Activated CD8-positive, alpha-beta memory T cell treated with anti-CD3 and anti-CD28 coated beads for 36 hours (primary cell): ENCODE data around the gene DDX59. TPM values are rescaled to one million over a fixed set of nuclear protein-coding genes. Genes with fewer than 3 reads are reported as not detected.

Source experiments
- CTCF ChIA-PET: fragments of 350-600 bp; sonication (Branson Sonifier 250); formaldehyde crosslinking; loops from one replicate; lab custom pipeline; 2021; ENCODE audit warnings: antibody characterized with exemption; lab: Charles Lee
- POLR2A ChIA-PET: fragments of 350-600 bp; sonication (Branson Sonifier 250); formaldehyde crosslinking; loops from one replicate; lab custom pipeline; 2021; ENCODE audit warnings: antibody characterized with exemption; lab: Charles Lee
- total RNA-seq, 2 experiments: library from RNA; stranded (reverse); gene quantifications; one replicate each; pipeline ENCODE4 v1.2.3, GENCODE V29; 2021

The DDX59 gene
- total RNA-seq, 2 experiments from 2014 or later: 22.3 to 23.5 TPM

- CTCF ChIA-PET: no interaction called here
- POLR2A ChIA-PET: interaction anchor here (0.5 kb wide), 1 partner anchor 19 kb away, joined by 8 read pairs; no protein-coding TSS in a partner anchor
Observed at GRCh38 chr1:200674838-200675587, 5.3 kb upstream of the DDX59 start.

- POLR2A ChIA-PET: no interaction called here
- CTCF ChIA-PET: interaction anchor here (0.5 kb wide), 1 partner anchor 47 kb away, joined by 3 read pairs; no protein-coding TSS in a partner anchor
Observed at GRCh38 chr1:200673952-200674823, 4.5 kb upstream of the DDX59 start.

GRCh38 chr1:200671235-200671786 is 1.6 kb upstream of the DDX59 start:
- ChIA-PET POLR2A (no interaction called here), CTCF (no interaction called here)

- ChIA-PET POLR2A (interaction anchor here (0.6 to 2.1 kb wide), 5 partner anchors 22 to 221 kb away, joined by 3 to 15 read pairs (median 5); partner anchors contain the start of gene CAMSAP2), CTCF (interaction anchor here (1.2 to 3.0 kb wide), 2 partner anchors 45 to 49 kb away, joined by 5 to 16 read pairs; partner anchors contain the start of gene KIF14)
Observed at GRCh38 chr1:200670242-200671118, 773 bp upstream of the DDX59 start.

GRCh38 chr1:200668514-200669313 is 993 bp downstream of the DDX59 start:
- CTCF ChIA-PET: interaction anchor here (0.6 to 3.0 kb wide), 3 partner anchors 41 to 54 kb away, joined by 3 to 16 read pairs (median 4); partner anchors contain the start of gene KIF14
- POLR2A ChIA-PET: interaction anchor here (1.3 to 2.1 kb wide), 4 partner anchors 9 to 70 kb away, joined by 3 to 15 read pairs (median 8); partner anchors contain the start of gene CAMSAP2

GRCh38 chr1:200666309-200666708 is 3.4 kb downstream of the DDX59 start:
- POLR2A ChIA-PET: no interaction called here
- CTCF ChIA-PET: interaction anchor here (1.0 kb wide), 1 partner anchor 44 kb away, joined by 4 read pairs; no protein-coding TSS in a partner anchor

GRCh38 chr1:200665861-200666260 is 3.8 kb downstream of the DDX59 start:
- POLR2A ChIA-PET: interaction anchor here (0.6 to 0.7 kb wide), 2 partner anchors 9 to 504 kb away, joined by 3 read pairs; no protein-coding TSS in a partner anchor

GRCh38 chr1:200660719-200661118 is 9.0 kb downstream of the DDX59 start:
- ChIA-PET POLR2A (interaction anchor here (1.0 kb wide), 1 partner anchor 9 kb away, joined by 3 read pairs; the partner anchor contains the start of gene DDX59), CTCF (no interaction called here)

More at GRCh38 chr1:200665861-200666260, 3.8 kb downstream of the DDX59 start:
- CTCF ChIA-PET: interaction anchor here (0.7 to 1.0 kb wide), 2 partner anchors 23 to 44 kb away, joined by 4 read pairs; no protein-coding TSS in a partner anchor

- ChIA-PET POLR2A (no interaction called here), CTCF (no interaction called here)
Observed at GRCh38 chr1:200659269-200659668, 10.4 kb downstream of the DDX59 start.

GRCh38 chr1:200658037-200658818 is 11.5 kb downstream of the DDX59 start:
- ChIA-PET CTCF (no interaction called here), POLR2A (no interaction called here)

GRCh38 chr1:200654660-200655059 is 15.0 kb downstream of the DDX59 start:
- ChIA-PET CTCF (no interaction called here), POLR2A (no interaction called here)

- CTCF ChIA-PET: interaction anchor here (0.7 to 1.0 kb wide), 2 partner anchors 9 to 23 kb away, joined by 3 to 5 read pairs; no protein-coding TSS in a partner anchor
- POLR2A ChIA-PET: no interaction called here
Observed at GRCh38 chr1:200653022-200653462, 16.7 kb downstream of the DDX59 start.

- ChIA-PET POLR2A (no interaction called here), CTCF (interaction anchor here (0.7 to 0.9 kb wide), 2 partner anchors 8 to 30 kb away, joined by 3 to 5 read pairs; no protein-coding TSS in a partner anchor)
Observed at GRCh38 chr1:200652378-200652777, 17.3 kb downstream of the DDX59 start.

GRCh38 chr1:200646515-200646914 is 23.2 kb downstream of the DDX59 start:
- ChIA-PET POLR2A (no interaction called here), CTCF (no interaction called here)

- ChIA-PET POLR2A (no interaction called here), CTCF (interaction anchor here (0.6 to 0.9 kb wide), 2 partner anchors 9 to 21 kb away, joined by 3 to 5 read pairs; no protein-coding TSS in a partner anchor)
Observed at GRCh38 chr1:200644021-200644420, 25.7 kb downstream of the DDX59 start.

- ChIA-PET POLR2A (interaction anchor here (0.6 kb wide), 1 partner anchor 356 kb away, joined by 3 read pairs; no protein-coding TSS in a partner anchor), CTCF (interaction anchor here (0.9 to 1.0 kb wide), 2 partner anchors 9 to 23 kb away, joined by 3 to 4 read pairs; no protein-coding TSS in a partner anchor)
Observed at GRCh38 chr1:200642481-200642880, 27.2 kb downstream of the DDX59 start.
